Measurements from ENCODE around the gene DENND4C.

DNA sequence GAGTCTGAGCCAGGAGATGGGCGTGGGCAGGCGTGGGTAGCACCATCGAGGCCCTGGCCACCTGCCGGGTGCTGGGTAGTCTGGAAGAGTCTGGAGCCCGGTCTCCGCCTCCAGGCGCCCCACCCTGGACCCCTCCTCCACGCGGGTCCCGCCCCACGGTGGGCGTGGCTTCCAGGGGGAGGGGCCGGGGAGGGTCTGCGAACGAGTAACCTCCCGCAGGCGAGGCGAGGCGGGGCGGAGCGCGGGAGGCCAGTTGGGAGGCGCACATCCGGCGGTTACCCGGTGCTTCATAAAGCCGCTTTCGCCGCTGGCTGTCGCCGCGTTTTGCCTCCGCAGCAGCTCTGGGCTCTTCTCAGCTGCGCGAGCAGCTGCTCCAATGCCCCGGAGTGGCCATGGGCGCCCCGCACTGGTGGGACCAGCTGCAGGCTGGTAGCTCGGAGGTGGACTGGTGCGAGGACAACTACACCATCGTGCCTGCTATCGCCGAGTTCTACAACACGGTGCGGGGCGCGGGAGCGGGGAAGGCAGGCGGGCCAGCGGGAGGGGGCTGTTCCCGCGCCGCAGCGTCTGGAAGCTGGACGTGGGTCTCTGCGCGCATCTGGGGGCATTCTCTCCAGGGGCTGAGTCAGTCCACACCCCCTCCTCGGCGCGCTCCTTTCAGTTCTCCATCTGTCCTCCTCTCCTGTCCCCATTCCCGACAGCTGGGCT lies 178.4 kb downstream of the DENND4C start, which contains the start of gene ACER2:
- TF ChIP-seq, protein P1, sequence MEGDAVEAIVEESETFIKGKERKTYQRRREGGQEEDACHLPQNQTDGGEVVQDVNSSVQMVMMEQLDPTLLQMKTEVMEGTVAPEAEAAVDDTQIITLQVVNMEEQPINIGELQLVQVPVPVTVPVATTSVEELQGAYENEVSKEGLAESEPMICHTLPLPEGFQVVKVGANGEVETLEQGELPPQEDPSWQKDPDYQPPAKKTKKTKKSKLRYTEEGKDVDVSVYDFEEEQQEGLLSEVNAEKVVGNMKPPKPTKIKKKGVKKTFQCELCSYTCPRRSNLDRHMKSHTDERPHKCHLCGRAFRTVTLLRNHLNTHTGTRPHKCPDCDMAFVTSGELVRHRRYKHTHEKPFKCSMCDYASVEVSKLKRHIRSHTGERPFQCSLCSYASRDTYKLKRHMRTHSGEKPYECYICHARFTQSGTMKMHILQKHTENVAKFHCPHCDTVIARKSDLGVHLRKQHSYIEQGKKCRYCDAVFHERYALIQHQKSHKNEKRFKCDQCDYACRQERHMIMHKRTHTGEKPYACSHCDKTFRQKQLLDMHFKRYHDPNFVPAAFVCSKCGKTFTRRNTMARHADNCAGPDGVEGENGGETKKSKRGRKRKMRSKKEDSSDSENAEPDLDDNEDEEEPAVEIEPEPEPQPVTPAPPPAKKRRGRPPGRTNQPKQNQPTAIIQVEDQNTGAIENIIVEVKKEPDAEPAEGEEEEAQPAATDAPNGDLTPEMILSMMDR (IDR thresholded peaks at IDR 0.05), result no peak
- TF ChIP-seq POLR2A (IDR thresholded peaks at IDR 0.05), result peak; percentile 53

All from testis (tissue), 2 donors.